ENCODE data around the gene HAGHL.

HAGHL gene

GRCh38 chr16:707062-707538, 19.8 kb upstream of the HAGHL start:
- in situ Hi-C loops (cut with HindIII; ENCODE audit: low sequenced_read_pairs): no loop called here

- in situ Hi-C loops (cut with HindIII; ENCODE audit: low sequenced_read_pairs): no loop called here
Measured at GRCh38 chr16:708019-708418, 18.9 kb upstream of the HAGHL start.

- in situ Hi-C loops (cut with HindIII; ENCODE audit: low sequenced_read_pairs): no loop called here
Measured at GRCh38 chr16:708959-709358, 17.9 kb upstream of the HAGHL start.

GRCh38 chr16:709566-710499, 17.1 kb upstream of the HAGHL start:
- in situ Hi-C loops (cut with HindIII; ENCODE audit: low sequenced_read_pairs): loop anchor here (5.0 to 10.0 kb wide), 2 partner anchors 55 to 267 kb away; no protein-coding TSS in a partner anchor

GRCh38 chr16:710500-711075, 16.3 kb upstream of the HAGHL start:
- in situ Hi-C loops (cut with HindIII; ENCODE audit: low sequenced_read_pairs): loop anchor here (5.0 to 10.0 kb wide), 2 partner anchors 56 to 267 kb away; no protein-coding TSS in a partner anchor

GRCh38 chr16:711084-711483, 15.8 kb upstream of the HAGHL start:
- in situ Hi-C loops (cut with HindIII; ENCODE audit: low sequenced_read_pairs): loop anchor here (5.0 to 10.0 kb wide), 2 partner anchors 56 to 266 kb away; no protein-coding TSS in a partner anchor

- in situ Hi-C loops (cut with HindIII; ENCODE audit: low sequenced_read_pairs): loop anchor here (5.0 to 10.0 kb wide), 2 partner anchors 57 to 266 kb away; no protein-coding TSS in a partner anchor
Measured at GRCh38 chr16:711548-712320, 15.2 kb upstream of the HAGHL start.

GRCh38 chr16:712740-713250, 14.1 kb upstream of the HAGHL start:
- in situ Hi-C loops (cut with HindIII; ENCODE audit: low sequenced_read_pairs): loop anchor here (5.0 to 10.0 kb wide), 2 partner anchors 58 to 265 kb away; no protein-coding TSS in a partner anchor

GRCh38 chr16:714079-714478, 12.8 kb upstream of the HAGHL start:
- in situ Hi-C loops (cut with HindIII; ENCODE audit: low sequenced_read_pairs): loop anchor here (5.0 to 10.0 kb wide), 2 partner anchors 59 to 263 kb away; no protein-coding TSS in a partner anchor

- in situ Hi-C loops (cut with HindIII; ENCODE audit: low sequenced_read_pairs): loop anchor here (5.0 to 10.0 kb wide), 2 partner anchors 60 to 262 kb away; no protein-coding TSS in a partner anchor
Measured at GRCh38 chr16:714558-715476, 12.1 kb upstream of the HAGHL start, which contains the start of gene METRN. Gene METRN, plus strand, starts transcription at chr16:715118. Its CDS starts 172 bp downstream, at chr16:715290.

GRCh38 chr16:715477-716199, 11.3 kb upstream of the HAGHL start:
- in situ Hi-C loops (cut with HindIII; ENCODE audit: low sequenced_read_pairs): loop anchor here (10.0 kb wide), 1 partner anchor 61 kb away; no protein-coding TSS in a partner anchor

GRCh38 chr16:716200-716568, 10.7 kb upstream of the HAGHL start:
- in situ Hi-C loops (cut with HindIII; ENCODE audit: low sequenced_read_pairs): loop anchor here (10.0 kb wide), 1 partner anchor 61 kb away; no protein-coding TSS in a partner anchor

- in situ Hi-C loops (cut with HindIII; ENCODE audit: low sequenced_read_pairs): loop anchor here (10.0 kb wide), 1 partner anchor 62 kb away; no protein-coding TSS in a partner anchor
Measured at GRCh38 chr16:716768-717325, 10.1 kb upstream of the HAGHL start.

GRCh38 chr16:717450-718245, 9.3 kb upstream of the HAGHL start:
- in situ Hi-C loops (cut with HindIII; ENCODE audit: low sequenced_read_pairs): loop anchor here (10.0 kb wide), 1 partner anchor 63 kb away; no protein-coding TSS in a partner anchor

GRCh38 chr16:718389-718788, 8.5 kb upstream of the HAGHL start:
- in situ Hi-C loops (cut with HindIII; ENCODE audit: low sequenced_read_pairs): loop anchor here (10.0 kb wide), 1 partner anchor 64 kb away; no protein-coding TSS in a partner anchor

- in situ Hi-C loops (cut with HindIII; ENCODE audit: low sequenced_read_pairs): loop anchor here (10.0 kb wide), 1 partner anchor 64 kb away; no protein-coding TSS in a partner anchor
Measured at GRCh38 chr16:718922-719321, 8.0 kb upstream of the HAGHL start.

- in situ Hi-C loops (cut with HindIII; ENCODE audit: low sequenced_read_pairs): loop anchor here (10.0 kb wide), 1 partner anchor 65 kb away; no protein-coding TSS in a partner anchor
Measured at GRCh38 chr16:719815-720446, 7.0 kb upstream of the HAGHL start.
